BJ (cell line): ENCODE results near the gene DGKD. TPM values are rescaled to one million over a fixed set of nuclear protein-coding genes. Genes with fewer than 3 reads are reported as not detected.

ENCODE experiments used
- CTCF ChIA-PET: fragments of 350-600 bp; formaldehyde crosslinking; extraction: SDS; loops from one replicate; lab custom pipeline; 2021; ENCODE audit warnings: antibody characterized with exemption, inconsistent platforms; lab: Yijun Ruan, JAX
- POLR2A ChIA-PET: fragments of 300-600 bp; sonication (Branson Sonifier 250); formaldehyde crosslinking; extraction: SDS; loops from one replicate; lab custom pipeline; 2021; ENCODE audit warnings: antibody characterized with exemption; lab: Charles Lee
- DNase-seq: peaks from one replicate; pipeline ENCODE4 v3.0.0-alpha.2; 2011; ENCODE audit warnings: low read depth
- H3K27me3 ChIP-seq: 2 replicates; pipeline ENCODE4 v1.6.0; 2011; ENCODE audit warnings: low read length; ENCODE audit not compliant: control insufficient read depth, insufficient read depth
- H3K36me3 ChIP-seq: 2 replicates; pipeline ENCODE4 v1.5.1; 2011; ENCODE audit warnings: low read length; ENCODE audit not compliant: control insufficient read depth, insufficient read depth
- H3K4me3 ChIP-seq: 2 replicates; pipeline ENCODE4 v1.5.1; 2011; ENCODE audit warnings: low read depth, mild to moderate bottlenecking, control low read depth, low read length
- polyA plus RNA-seq: library from polyadenylated mRNA; depleted of rRNA; stranded (reverse); fragments of >200 nt; gene quantifications from 2 replicates; pipeline ENCODE4 v1.2.3, GENCODE V29; 2011
- TF ChIP-seq, protein P1 (sequence below): IDR thresholded peaks from 2 replicates; pipeline ENCODE4 v1.5.1; 2011; ENCODE audit warnings: low read depth, mild to moderate bottlenecking, control low read depth, inconsistent platforms, low read length, moderate library complexity; ENCODE audit not compliant: insufficient read depth

DGKD gene
- polyA plus RNA-seq, 1 experiment, result 8.5 TPM

DNA sequence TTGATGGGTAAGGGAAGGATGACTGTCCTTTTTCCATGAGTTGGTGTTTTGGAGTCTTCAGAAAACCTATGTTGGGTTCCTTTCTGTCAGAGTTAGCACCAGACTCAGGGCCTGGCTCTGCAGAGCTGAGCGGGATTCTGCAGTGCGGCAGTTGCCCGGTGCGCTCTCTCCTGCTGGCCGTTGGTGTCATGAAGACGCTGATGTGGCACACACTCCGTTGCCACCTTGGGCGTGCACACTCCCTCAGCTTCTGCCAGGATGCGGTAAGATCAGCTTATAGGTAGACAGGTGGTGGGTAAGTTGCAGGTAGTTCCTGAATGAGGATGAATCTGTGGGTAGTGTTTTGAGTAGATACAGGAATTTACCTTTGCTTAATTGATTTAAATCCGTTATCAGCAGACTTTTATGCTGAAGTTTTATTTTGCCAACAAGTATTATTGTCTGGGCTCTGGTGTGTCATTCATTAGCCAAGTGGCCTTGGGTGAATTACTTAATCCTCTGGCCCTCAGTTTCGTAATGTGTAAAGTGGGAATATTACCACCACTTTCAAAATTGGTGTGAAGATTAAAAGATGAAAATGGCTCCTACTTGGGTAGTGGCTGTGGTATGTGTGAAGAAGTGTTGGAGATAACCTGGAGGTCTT, 26.8 kb downstream of the DGKD start:
- Histone ChIP-seq H3K27me3 (no peaks in the 10 kb centered on the region), H3K36me3 (no peaks in the 10 kb centered on the region; the same call in 1 of the 2 replicates), H3K4me3 (no peak overlapping the region)
- ChIA-PET POLR2A (no interaction called here), CTCF (interaction anchor here (1.0 to 1.7 kb wide), 3 partner anchors 15 to 23 kb away, joined by 3 to 5 read pairs (median 4); no protein-coding TSS in a partner anchor)
- TF ChIP-seq, protein P1, sequence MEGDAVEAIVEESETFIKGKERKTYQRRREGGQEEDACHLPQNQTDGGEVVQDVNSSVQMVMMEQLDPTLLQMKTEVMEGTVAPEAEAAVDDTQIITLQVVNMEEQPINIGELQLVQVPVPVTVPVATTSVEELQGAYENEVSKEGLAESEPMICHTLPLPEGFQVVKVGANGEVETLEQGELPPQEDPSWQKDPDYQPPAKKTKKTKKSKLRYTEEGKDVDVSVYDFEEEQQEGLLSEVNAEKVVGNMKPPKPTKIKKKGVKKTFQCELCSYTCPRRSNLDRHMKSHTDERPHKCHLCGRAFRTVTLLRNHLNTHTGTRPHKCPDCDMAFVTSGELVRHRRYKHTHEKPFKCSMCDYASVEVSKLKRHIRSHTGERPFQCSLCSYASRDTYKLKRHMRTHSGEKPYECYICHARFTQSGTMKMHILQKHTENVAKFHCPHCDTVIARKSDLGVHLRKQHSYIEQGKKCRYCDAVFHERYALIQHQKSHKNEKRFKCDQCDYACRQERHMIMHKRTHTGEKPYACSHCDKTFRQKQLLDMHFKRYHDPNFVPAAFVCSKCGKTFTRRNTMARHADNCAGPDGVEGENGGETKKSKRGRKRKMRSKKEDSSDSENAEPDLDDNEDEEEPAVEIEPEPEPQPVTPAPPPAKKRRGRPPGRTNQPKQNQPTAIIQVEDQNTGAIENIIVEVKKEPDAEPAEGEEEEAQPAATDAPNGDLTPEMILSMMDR, result no peak
- no peak for DNase-seq

DNA sequence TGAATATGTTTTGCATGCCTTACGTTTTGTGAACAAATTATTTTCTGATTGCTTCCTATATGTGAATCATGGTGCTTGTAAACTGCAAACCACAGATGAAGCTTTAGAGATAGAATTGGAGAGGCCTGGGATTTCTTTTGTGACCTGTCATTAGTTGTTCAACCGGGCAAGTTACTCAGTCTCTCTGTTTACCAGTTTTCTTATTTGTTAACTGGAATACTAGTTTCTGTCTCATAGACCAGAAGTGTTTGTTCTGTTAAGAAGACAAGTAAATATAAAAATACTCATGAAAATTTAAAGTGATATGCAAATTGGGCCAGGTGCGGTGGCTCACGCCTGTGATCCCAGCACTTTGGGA, 27.3 kb downstream of the DGKD start:
- CTCF ChIA-PET, result interaction anchor here (1.0 to 1.7 kb wide), 3 partner anchors 16 to 23 kb away, joined by 3 to 5 read pairs (median 4); no protein-coding TSS in a partner anchor
- TF ChIP-seq, protein P1, result no peak
- no peak for DNase-seq
- H3K27me3 ChIP-seq, result no peaks in the 10 kb centered on the region
- no peak overlapping the region for H3K4me3 ChIP-seq
- no peaks in the 10 kb centered on the region; the same call in 1 of the 2 replicates for H3K36me3 ChIP-seq
- POLR2A ChIA-PET, result no interaction called here

DNA sequence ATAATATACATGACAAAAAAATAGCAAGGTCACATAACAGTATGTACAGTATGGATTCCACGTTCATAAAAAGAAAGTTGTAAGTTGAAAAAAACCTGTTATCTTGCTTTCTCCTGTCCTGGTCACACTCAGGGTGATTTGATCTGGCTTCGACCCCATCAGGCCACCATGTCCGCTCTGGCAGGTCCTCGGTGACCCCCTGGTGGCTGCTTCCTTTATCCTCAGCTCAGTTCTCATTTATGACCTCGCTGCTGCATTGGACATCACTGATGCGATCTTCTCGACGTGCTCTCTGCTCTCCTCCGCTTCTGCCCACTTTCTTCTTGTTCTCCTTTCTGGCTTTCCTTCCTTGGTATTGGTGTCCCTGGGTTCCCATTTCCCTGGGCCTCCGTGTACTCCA, 29.7 kb downstream of the DGKD start:
- Histone ChIP-seq H3K36me3 (no peaks in the 10 kb centered on the region; the same call in 1 of the 2 replicates), H3K27me3 (no peaks in the 10 kb centered on the region), H3K4me3 (no peak overlapping the region)
- TF ChIP-seq, protein P1, result no peak
- DNase-seq, result no peak
- CTCF ChIA-PET, result interaction anchor here (1.0 to 1.8 kb wide), 2 partner anchors 39 to 59 kb away, joined by 3 to 9 read pairs; no protein-coding TSS in a partner anchor
- POLR2A ChIA-PET, result no interaction called here

DNA sequence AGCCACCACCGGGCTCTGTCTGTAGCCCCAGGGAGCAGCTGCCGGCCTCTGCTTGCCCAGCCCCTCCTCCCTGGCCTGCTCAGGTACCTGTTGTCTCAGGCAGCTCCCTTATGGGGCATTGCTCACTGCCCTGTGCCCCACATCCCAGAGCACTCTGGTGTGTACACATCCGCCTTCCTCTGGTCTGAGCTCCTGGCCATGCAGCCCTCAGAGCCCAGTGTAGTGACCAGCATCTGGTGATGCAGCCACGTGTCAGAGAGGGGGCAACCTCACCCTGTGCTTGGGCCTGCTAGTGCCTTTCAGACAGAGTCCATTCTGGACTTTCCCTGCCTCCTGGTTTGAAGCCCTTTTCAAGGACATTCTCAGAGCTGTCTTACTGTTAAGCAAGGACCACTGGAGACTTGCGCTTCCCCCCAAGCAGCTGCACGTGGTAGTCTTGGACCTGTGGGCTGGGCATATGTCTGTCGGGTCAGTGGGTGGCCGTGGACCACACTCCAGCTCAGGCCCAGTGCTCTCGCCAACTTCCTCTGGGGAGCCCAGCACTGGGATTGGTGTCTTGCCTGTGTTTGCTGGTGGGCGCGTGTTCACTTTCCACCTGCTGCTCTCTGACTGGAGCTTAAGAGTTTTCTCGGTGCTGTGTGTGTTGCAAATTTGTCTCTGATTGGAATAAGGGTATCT, 30.7 kb downstream of the DGKD start:
- Histone ChIP-seq H3K27me3 (no peaks in the 10 kb centered on the region), H3K36me3 (no peaks in the 10 kb centered on the region; the same call in 1 of the 2 replicates), H3K4me3 (no peak overlapping the region)
- POLR2A ChIA-PET, result no interaction called here
- no peak for DNase-seq
- TF ChIP-seq, protein P1, result no peak
- CTCF ChIA-PET, result interaction anchor here (1.0 to 1.8 kb wide), 3 partner anchors 31 to 58 kb away, joined by 3 to 9 read pairs (median 3); partner anchors contain the start of gene DGKD

DNA sequence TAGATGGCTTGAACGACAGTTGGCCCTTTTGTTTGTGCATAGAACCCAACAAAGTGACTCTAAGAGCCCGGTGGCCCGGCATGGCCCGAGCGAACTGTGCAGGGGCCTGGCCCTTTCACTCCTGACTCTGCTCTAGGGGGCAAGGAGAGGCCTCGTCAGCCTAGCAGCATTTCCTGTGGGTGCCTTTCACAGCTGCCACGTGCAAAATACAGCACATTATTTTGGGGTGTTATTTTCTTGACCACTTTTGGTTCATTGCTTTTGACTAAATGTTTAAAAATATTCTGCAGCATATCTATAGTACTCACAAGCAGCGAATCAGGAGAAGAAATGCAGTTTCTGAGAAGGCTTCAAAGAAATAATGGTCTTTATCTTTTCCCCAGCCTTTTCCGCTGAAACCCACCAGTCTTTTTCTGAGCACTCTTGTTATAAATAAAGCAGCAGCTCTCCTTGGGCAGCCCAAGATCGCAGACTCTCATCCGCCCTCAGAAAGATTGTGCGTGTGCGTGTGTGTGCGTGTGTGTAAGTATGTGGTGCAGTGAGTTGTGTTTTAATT, 31.3 kb downstream of the DGKD start:
- POLR2A ChIA-PET, result no interaction called here
- no peaks in the 10 kb centered on the region for H3K27me3 ChIP-seq
- no peak overlapping the region for H3K4me3 ChIP-seq
- peaks cover 2% of the 10 kb centered on the region; the same call in 1 of the 2 replicates for H3K36me3 ChIP-seq
- no peak for DNase-seq
- TF ChIP-seq, protein P1, result no peak
- CTCF ChIA-PET, result interaction anchor here (1.1 to 1.8 kb wide), 3 partner anchors 14 to 58 kb away, joined by 3 to 9 read pairs (median 3); partner anchors contain the start of gene DGKD
